Liver (tissue), 4 donors: ENCODE data around the gene SPATA31C1. TPM values are rescaled to one million over a fixed set of nuclear protein-coding genes. Genes with fewer than 3 reads are reported as not detected.

Experiments
- polyA plus RNA-seq, 2 donors: library from polyadenylated mRNA; stranded (reverse) in 1 of 2; unstranded in 1 of 2; fragments of 200-250 nt in 1 of 2; fragments of >200 nt in 1 of 2; fragmentation: Nextera tagmentation in 1 of 2; extraction: Ambion mirVana in 1 of 2; gene quantifications; one replicate each; pipeline versions ENCODE4 v1.2.1 to v1.2.3, GENCODE V29; 2013 to 2015
- total RNA-seq, 2 donors: library from RNA; depleted of rRNA; stranded (reverse); fragments of >200 nt; gene quantifications; one replicate each; pipeline ENCODE4 v1.2.3, GENCODE V29; 2014
- donor health status: healthy.
- donor health status: healthy.
- donor health status: healthy.

SPATA31C1 gene
- total and polyA plus RNA-seq, 4 donors: 0.05 TPM; not detected in 3

Other genes with a start within 250 kb of the SPATA31C1 start
- gene CTSL, start 191.8 kb upstream of the SPATA31C1 start, total RNA-seq: 100 to 1,000 TPM; 156 to 193 TPM
- gene CTSL, start 191.8 kb upstream of the SPATA31C1 start, polyA plus RNA-seq: 100 to 1,000 TPM; 167 to 210 TPM
- not detected for gene SPATA31E1, start 35.1 kb upstream of the SPATA31C1 start, total RNA-seq
- not detected for gene SPATA31E1, start 35.1 kb upstream of the SPATA31C1 start, polyA plus RNA-seq
- 1 to 10 TPM in 1 of 2 donors, under 1 TPM in 1; 0.42 to 3.7 TPM for gene CDK20, start 56.6 kb downstream of the SPATA31C1 start, total RNA-seq
- 1 to 10 TPM; 1.2 to 2.9 TPM for gene CDK20, start 56.6 kb downstream of the SPATA31C1 start, polyA plus RNA-seq
- not detected for gene SPATA31C2, start 220.5 kb downstream of the SPATA31C1 start, total RNA-seq
- gene SPATA31C2, start 220.5 kb downstream of the SPATA31C1 start, polyA plus RNA-seq: not detected